LNCAP (cell line): ENCODE data around the gene TP73.

ENCODE experiments used
- TF ChIP-seq, protein P1 (sequence below): fragments of 450-650 bp; IDR thresholded peaks from 2 replicates; pipeline ENCODE4 v1.5.1; 2017; ENCODE audit warnings: mild to moderate bottlenecking

Gene TP73

GRCh38 chr1:3779265-3779911, 127.1 kb downstream of the TP73 start:
- TF ChIP-seq, protein P1, sequence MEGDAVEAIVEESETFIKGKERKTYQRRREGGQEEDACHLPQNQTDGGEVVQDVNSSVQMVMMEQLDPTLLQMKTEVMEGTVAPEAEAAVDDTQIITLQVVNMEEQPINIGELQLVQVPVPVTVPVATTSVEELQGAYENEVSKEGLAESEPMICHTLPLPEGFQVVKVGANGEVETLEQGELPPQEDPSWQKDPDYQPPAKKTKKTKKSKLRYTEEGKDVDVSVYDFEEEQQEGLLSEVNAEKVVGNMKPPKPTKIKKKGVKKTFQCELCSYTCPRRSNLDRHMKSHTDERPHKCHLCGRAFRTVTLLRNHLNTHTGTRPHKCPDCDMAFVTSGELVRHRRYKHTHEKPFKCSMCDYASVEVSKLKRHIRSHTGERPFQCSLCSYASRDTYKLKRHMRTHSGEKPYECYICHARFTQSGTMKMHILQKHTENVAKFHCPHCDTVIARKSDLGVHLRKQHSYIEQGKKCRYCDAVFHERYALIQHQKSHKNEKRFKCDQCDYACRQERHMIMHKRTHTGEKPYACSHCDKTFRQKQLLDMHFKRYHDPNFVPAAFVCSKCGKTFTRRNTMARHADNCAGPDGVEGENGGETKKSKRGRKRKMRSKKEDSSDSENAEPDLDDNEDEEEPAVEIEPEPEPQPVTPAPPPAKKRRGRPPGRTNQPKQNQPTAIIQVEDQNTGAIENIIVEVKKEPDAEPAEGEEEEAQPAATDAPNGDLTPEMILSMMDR: no peak

GRCh38 chr1:3779912-3780416, 127.6 kb downstream of the TP73 start:
- TF ChIP-seq, protein P1: no peak

DNA sequence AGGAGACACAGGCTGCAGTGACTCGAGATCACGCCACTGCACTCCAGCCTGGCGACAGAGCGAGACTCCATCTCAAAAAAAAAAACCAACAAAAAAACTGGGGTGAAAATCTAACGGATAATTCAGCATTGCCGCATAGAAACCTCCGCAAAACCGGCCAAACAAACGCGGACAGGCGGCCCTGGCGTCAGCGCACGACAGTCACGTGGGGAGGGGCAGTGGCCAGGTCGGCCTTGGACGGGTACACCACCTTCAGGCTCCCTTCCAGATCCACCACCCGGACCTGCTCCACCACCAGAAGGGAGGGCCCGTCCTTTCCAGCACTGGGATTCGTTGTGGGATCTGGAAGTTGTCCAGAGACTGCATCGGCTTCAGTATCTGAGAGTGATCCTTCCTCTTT, 128.6 kb downstream of the TP73 start:
- TF ChIP-seq, protein P1: no peak

- TF ChIP-seq, protein P1: no peak
Observed at GRCh38 chr1:3783651-3784474, 131.5 kb downstream of the TP73 start.

GRCh38 chr1:3785045-3785444, 132.7 kb downstream of the TP73 start:
- TF ChIP-seq, protein P1: no peak

- TF ChIP-seq, protein P1: peak; percentile 39; the same call in 1 of the 2 replicates
Observed at GRCh38 chr1:3785456-3786157, 133.3 kb downstream of the TP73 start.
